Suppressor macrophage treated with lipopolysaccharide for 4 hours (primary cell): ENCODE data around the gene TMEM231.
"Not testable (repeated sequence)": the region's sequence is repeated elsewhere in the genome, so short reads cannot be mapped to it uniquely, and the experiment has no call there.

Source experiments
- DNase-seq: peaks from one replicate; pipeline ENCODE4 v3.0.0-alpha.2; 2020

TMEM231 gene

GRCh38 chr16:75555707-75556430 is at the start of gene TMEM231:
Gene TMEM231 (minus strand): TSS chr16:75556252. CDS start chr16:75556209, 43 bp downstream.
- DNase-seq, result peak; percentile 93

- DNase-seq, result no peak
Observed at GRCh38 chr16:75603241-75603640, 47.2 kb upstream of the TMEM231 start.

- DNase-seq, result no peak
Observed at GRCh38 chr16:75599452-75600277, 43.6 kb upstream of the TMEM231 start.

- no peak for DNase-seq
Observed at GRCh38 chr16:75593825-75594820, 38.1 kb upstream of the TMEM231 start.

- DNase-seq, result no peak
Observed at GRCh38 chr16:75593308-75593707, 37.3 kb upstream of the TMEM231 start.

GRCh38 chr16:75591927-75592326 is 35.9 kb upstream of the TMEM231 start:
- DNase-seq, result not testable (repeated sequence)

GRCh38 chr16:75590920-75591843 is 35.1 kb upstream of the TMEM231 start:
- DNase-seq, result no peak

- DNase-seq, result no peak
Observed at GRCh38 chr16:75589306-75589705, 33.3 kb upstream of the TMEM231 start.

- DNase-seq, result no peak
Observed at GRCh38 chr16:75588716-75589115, 32.7 kb upstream of the TMEM231 start.

- DNase-seq, result no peak
Observed at GRCh38 chr16:75584108-75584507, 28.1 kb upstream of the TMEM231 start.

- DNase-seq, result no peak
Observed at GRCh38 chr16:75579281-75579834, 23.3 kb upstream of the TMEM231 start.

- no peak for DNase-seq
Observed at GRCh38 chr16:75578725-75579124, 22.7 kb upstream of the TMEM231 start.

GRCh38 chr16:75578212-75578611 is 22.2 kb upstream of the TMEM231 start:
- DNase-seq, result no peak

GRCh38 chr16:75576384-75576811 is 20.3 kb upstream of the TMEM231 start:
- no peak for DNase-seq

- no peak for DNase-seq
Observed at GRCh38 chr16:75575958-75576357, 19.9 kb upstream of the TMEM231 start.

- no peak for DNase-seq
Observed at GRCh38 chr16:75573955-75574354, 17.9 kb upstream of the TMEM231 start.

- DNase-seq, result no peak
Observed at GRCh38 chr16:75572864-75573542, 17.0 kb upstream of the TMEM231 start.

- DNase-seq, result peak; percentile 64
Observed at GRCh38 chr16:75570396-75571065, 14.5 kb upstream of the TMEM231 start.

GRCh38 chr16:75567911-75568310 is 11.9 kb upstream of the TMEM231 start:
- DNase-seq, result no peak

GRCh38 chr16:75566758-75567255 is 10.8 kb upstream of the TMEM231 start:
- DNase-seq, result peak; percentile 26
